K562 (cell line): ENCODE data around the gene BSN. TPM values are rescaled to one million over a fixed set of nuclear protein-coding genes. Genes with fewer than 3 reads are reported as not detected.

Experiments used
- ATF7 ChIP-seq: fragments of 450-650 bp; IDR thresholded peaks from 2 replicates; pipeline ENCODE4 v1.7.1; 2014; ENCODE audit warnings: mild to moderate bottlenecking, moderate library complexity
- C11orf30 ChIP-seq: fragments of 450-650 bp; IDR thresholded peaks from 2 replicates; pipeline ENCODE4 v1.6.1; 2016; ENCODE audit warnings: low read depth, mild to moderate bottlenecking
- CC2D1A ChIP-seq: fragments of 450-650 bp; IDR thresholded peaks from 2 replicates; pipeline ENCODE4 v1.6.1; 2017; ENCODE audit warnings: mild to moderate bottlenecking
- E2F6 ChIP-seq, 2 experiments: IDR thresholded peaks; 2 replicates each; pipeline ENCODE4 v1.6.1; 2011; ENCODE audit warnings: borderline replicate concordance in 1 of 2, control low read depth in 1 of 2, low read depth in 1 of 2, low read length in 1 of 2, mild to moderate bottlenecking in 1 of 2, mixed read lengths in 1 of 2, moderate library complexity in 1 of 2; ENCODE audit not compliant: insufficient read depth in 1 of 2, insufficient read length in 1 of 2, poor library complexity in 1 of 2, severe bottlenecking in 1 of 2; ENCODE audit errors: extremely low read depth in 1 of 2
- E4F1 ChIP-seq: fragments of 250-450 bp; sonication (Bioruptor Pico); IDR thresholded peaks from 2 replicates; pipeline ENCODE4 v1.5.0; 2021; ENCODE audit warnings: mild to moderate bottlenecking, borderline replicate concordance
- ETS1 ChIP-seq: conservative IDR thresholded peaks from 2 replicates; pipeline ENCODE4 v1.6.1; 2011; ENCODE audit warnings: low read depth, mild to moderate bottlenecking, low read length; ENCODE audit not compliant: control insufficient read depth
- FOSL1 ChIP-seq: fragments of 200-800 bp; sonication (Bioruptor generic); conservative IDR thresholded peaks from 2 replicates; pipeline ENCODE4 v1.6.1; 2016; ENCODE audit warnings: missing genetic modification characterization, missing compliant biosample characterization
- GTF2A2 ChIP-seq: IDR thresholded peaks from 2 replicates; pipeline ENCODE4 v1.6.1; 2016; ENCODE audit warnings: mild to moderate bottlenecking, missing genetic modification characterization, missing compliant biosample characterization
- HBP1 ChIP-seq: fragments of 450-650 bp; formaldehyde crosslinking; IDR thresholded peaks from 2 replicates; pipeline ENCODE4 v1.4.0; 2022; ENCODE audit warnings: missing genetic modification characterization
- HDAC6 ChIP-seq: IDR thresholded peaks from 2 replicates; pipeline ENCODE4 v1.6.1; 2012; ENCODE audit warnings: low read depth, mild to moderate bottlenecking, control low read depth, inconsistent platforms, low read length, moderate library complexity
- HOXB6 ChIP-seq: fragments of 250-450 bp; sonication (Bioruptor Pico); IDR thresholded peaks from 2 replicates; pipeline ENCODE4 v1.5.1; 2022; ENCODE audit warnings: mild to moderate bottlenecking, borderline replicate concordance
- MYNN ChIP-seq, 2 experiments: sonication (generic); formaldehyde crosslinking in 1 of 2; IDR thresholded peaks; 2 replicates each; pipeline versions ENCODE4 v1.5.0 to v1.6.1; 2016 to 2020; ENCODE audit warnings: antibody characterized with exemption in 1 of 2, missing genetic modification reagents in 1 of 2
- NBN ChIP-seq: fragments of 450-650 bp; IDR thresholded peaks from 2 replicates; pipeline ENCODE4 v1.6.1; 2016; ENCODE audit warnings: low read depth, mild to moderate bottlenecking
- NCOR1 ChIP-seq: fragments of 450-650 bp; IDR thresholded peaks from 2 replicates; pipeline ENCODE4 v1.6.1; 2016; ENCODE audit warnings: mild to moderate bottlenecking, moderate library complexity
- NFE2 ChIP-seq: IDR thresholded peaks from 2 replicates; pipeline ENCODE4 v1.6.1; 2014; ENCODE audit warnings: antibody characterized with exemption, low read depth
- SMAD1 ChIP-seq: fragments of 150-350 bp; IDR thresholded peaks from 2 replicates; pipeline ENCODE4 v1.6.1; 2014; ENCODE audit warnings: low read length, low read depth; ENCODE audit not compliant: partially characterized antibody
- SMARCA4 ChIP-seq: fragments of 450-650 bp; IDR thresholded peaks from 2 replicates; pipeline ENCODE4 v1.6.1; 2016
- STAT5B ChIP-seq: fragments of 250-450 bp; sonication (Bioruptor Pico); IDR thresholded peaks from 2 replicates; pipeline ENCODE4 v1.8.0; 2021; ENCODE audit warnings: mild to moderate bottlenecking, inconsistent platforms
- TBL1XR1 ChIP-seq, 2 experiments: IDR thresholded peaks; 2 replicates each; pipeline ENCODE4 v1.6.1; 2012; ENCODE audit warnings: improper control_type of control experiment in 2 of 2, low read length in 2 of 2, mild to moderate bottlenecking in 1 of 2
- TFAP4 ChIP-seq: sonication (generic); formaldehyde crosslinking; IDR thresholded peaks from 2 replicates; pipeline ENCODE4 v1.8.0; 2022; ENCODE audit warnings: missing genetic modification reagents, mild to moderate bottlenecking, moderate library complexity, borderline replicate concordance
- ZC3H11A ChIP-seq: IDR thresholded peaks from 2 replicates; pipeline ENCODE4 v1.6.1; 2012; ENCODE audit warnings: low read depth, low read length, improper control_type of control experiment
- ZNF174 ChIP-seq: fragments of 250-450 bp; sonication (Bioruptor Pico); IDR thresholded peaks from 2 replicates; pipeline ENCODE4 v1.4.0; 2020; ENCODE audit warnings: mild to moderate bottlenecking
- ZNF76 ChIP-seq: fragments of 250-450 bp; sonication (Bioruptor Pico); IDR thresholded peaks from 2 replicates; pipeline ENCODE4 v1.4.0; 2020; ENCODE audit warnings: mild to moderate bottlenecking, moderate library complexity, borderline replicate concordance
- polyA plus RNA-seq, 8 experiments: library from polyadenylated mRNA; depleted of rRNA in 4 of 8; stranded (reverse) in 5 of 8; unstranded in 3 of 8; fragments of >200 nt; fragmentation: Nextera tagmentation in 2 of 8; fragmentation: Illumina TruSeq in 1 of 8; extraction: Ambion mirVana in 2 of 8; extraction: Trizol in 1 of 8; gene quantifications; 2 replicates each; pipeline versions ENCODE4 v1.2.1 to v1.2.3, GENCODE V29; 2011 to 2014; ENCODE audit warnings: inconsistent platforms in 1 of 8, missing spikeins in 1 of 8
- total RNA-seq, 7 experiments: library from RNA; depleted of rRNA in 6 of 7; stranded (reverse); fragments of >200 nt in 6 of 7; fragmentation: Illumina TruSeq in 2 of 7; extraction: Trizol in 2 of 7; gene quantifications; 2 replicates each; pipeline versions ENCODE4 v1.2.1 to v1.2.3, GENCODE V29; 2011 to 2021; ENCODE audit warnings: low replicate concordance in 1 of 7

BSN gene
- total and polyA plus RNA-seq, 9 of the 15 experiments (the other 6 are each of a cell fraction or from before 2014, with no cell fraction given), result 0.03 to 1.5 (median 0.29) TPM

GRCh38 chr3:49638445-49638844 is 84.2 kb downstream of the BSN start (continued):
- TF ChIP-seq ETS1, result no peak
- TF ChIP-seq TBL1XR1 (IDR thresholded peaks at IDR 0.05; ENCODE audit: low read length in 2 of 2), result 0 out of 4 replicates have a peak, but pooled peaks of 1 of the 2 experiments have one; percentile 39
- TF ChIP-seq FOSL1 (tag), result peak; percentile 87
- TF ChIP-seq MYNN (IDR thresholded peaks at IDR 0.05), result peak; percentile 56; the same call in 1 of the 2 replicates
- no peak for TF ChIP-seq MYNN (CRISPR knock-in tag; IDR thresholded peaks at IDR 0.05)
- TF ChIP-seq NFE2, result no peak
- no peak for TF ChIP-seq CC2D1A
- TF ChIP-seq STAT5B (CRISPR knock-in tag), result no peak
- TF ChIP-seq NBN, result no peak
- no peak for TF ChIP-seq ZNF174 (CRISPR knock-in tag)
- TF ChIP-seq C11orf30, result no peak
- no peak for TF ChIP-seq HOXB6 (CRISPR knock-in tag)
- TF ChIP-seq SMAD1, result no peak
- TF ChIP-seq HBP1 (CRISPR knock-in tag), result no peak
- peak; percentile 17; the same call in 1 of the 2 replicates for TF ChIP-seq NCOR1
- TF ChIP-seq SMARCA4, result 0 out of 2 replicates have a peak, but pooled peaks have one; percentile 31
- no peak for TF ChIP-seq HDAC6
- no peak for TF ChIP-seq ZNF76 (CRISPR knock-in tag)
- TF ChIP-seq ATF7, result 0 out of 2 replicates have a peak, but pooled peaks have one; percentile 21
- TF ChIP-seq ZC3H11A, result no peak
- no peak for TF ChIP-seq E4F1 (CRISPR knock-in tag)
- TF ChIP-seq GTF2A2, result no peak
- peak in 1 of 2 experiments; percentile 39 for TF ChIP-seq E2F6 (IDR thresholded peaks at IDR 0.05; ENCODE audit: borderline replicate concordance in 1 of 2, extremely low read depth in 1 of 2, insufficient read depth in 1 of 2, insufficient read length in 1 of 2, low read depth in 1 of 2, low read length in 1 of 2, poor library complexity in 1 of 2, severe bottlenecking in 1 of 2)
- TF ChIP-seq TFAP4 (CRISPR knock-in tag), result peak; percentile 80
